MM.1S (cell line): ENCODE results near the gene CFAP91.

Experiments used
- DNase-seq: peaks from one replicate; pipeline ENCODE4 v3.0.0-alpha.2; 2015
- H2AFZ ChIP-seq: fragments of 300-600 bp; sonication (generic); 2 replicates; pipeline ENCODE4 v1.6.0; 2016; ENCODE audit warnings: antibody characterized with exemption, low read length
- H3F3A ChIP-seq: fragments of 300-600 bp; sonication (generic); 2 replicates; pipeline ENCODE4 v1.6.1; 2016; ENCODE audit warnings: mild to moderate bottlenecking, antibody characterized with exemption, low read length, moderate library complexity, mixed read lengths; ENCODE audit not compliant: insufficient read depth
- H3K27ac ChIP-seq: fragments of 300-600 bp; sonication (generic); 2 replicates; pipeline ENCODE4 v1.5.1; 2016; ENCODE audit warnings: mild to moderate bottlenecking, low read length
- H3K27me3 ChIP-seq: fragments of 300-600 bp; sonication (generic); replicated peaks from 2 replicates; pipeline ENCODE4 v1.6.0; 2016; ENCODE audit warnings: low read length; ENCODE audit not compliant: insufficient read depth
- H3K36me3 ChIP-seq: fragments of 300-600 bp; sonication (generic); replicated peaks from 2 replicates; pipeline ENCODE4 v1.6.1; 2016; ENCODE audit warnings: mild to moderate bottlenecking, low read length, mixed read lengths; ENCODE audit not compliant: insufficient read depth
- H3K4me1 ChIP-seq: fragments of 300-600 bp; sonication (generic); 2 replicates; pipeline ENCODE4 v1.6.1; 2016; ENCODE audit warnings: low read length, mixed read lengths
- H3K4me2 ChIP-seq: fragments of 300-600 bp; sonication (generic); 2 replicates; pipeline ENCODE4 v1.6.0; 2016; ENCODE audit warnings: low read depth, low read length
- H3K4me3 ChIP-seq: fragments of 300-600 bp; sonication (generic); 2 replicates; pipeline ENCODE4 v1.5.1; 2016; ENCODE audit warnings: low read length, mixed read lengths
- H3K79me2 ChIP-seq: fragments of 300-600 bp; sonication (generic); 2 replicates; pipeline ENCODE4 v1.6.1; 2016; ENCODE audit warnings: mixed run types, low read length, mixed read lengths
- H3K9ac ChIP-seq: fragments of 300-600 bp; sonication (generic); 2 replicates; pipeline ENCODE4 v1.6.1; 2016; ENCODE audit warnings: low read length, mixed read lengths
- H3K9me2 ChIP-seq: fragments of 300-600 bp; sonication (generic); replicated peaks from 2 replicates; pipeline ENCODE4 v1.6.1; 2016; ENCODE audit warnings: mild to moderate bottlenecking, low read length, mixed read lengths; ENCODE audit not compliant: insufficient read depth
- H3K9me3 ChIP-seq: fragments of 300-600 bp; sonication (generic); replicated peaks from 2 replicates; pipeline ENCODE4 v1.6.1; 2016; ENCODE audit warnings: mild to moderate bottlenecking, low read length, mixed read lengths; ENCODE audit not compliant: insufficient read depth
- H4K20me1 ChIP-seq: fragments of 300-600 bp; sonication (generic); 2 replicates; pipeline ENCODE4 v1.6.1; 2016; ENCODE audit warnings: mild to moderate bottlenecking, low read length, moderate library complexity, mixed read lengths; ENCODE audit not compliant: insufficient read depth
- CTCF ChIP-seq: fragments of 300-600 bp; sonication (generic); IDR thresholded peaks from 2 replicates; pipeline ENCODE4 v1.5.1; 2016; ENCODE audit warnings: antibody characterized with exemption, low read length, mixed read lengths
- EZH2 ChIP-seq: fragments of 300-600 bp; sonication (generic); optimal IDR thresholded peaks from 2 replicates; pipeline ENCODE3; 2017; ENCODE audit warnings: low read depth, mild to moderate bottlenecking, antibody characterized with exemption, low read length, mixed read lengths
- EZH2phosphoT487 ChIP-seq: fragments of 300-600 bp; sonication (generic); IDR thresholded peaks from 2 replicates; pipeline ENCODE4 v1.6.1; 2018; ENCODE audit warnings: antibody characterized with exemption, low read length

CFAP91 gene

DNA sequence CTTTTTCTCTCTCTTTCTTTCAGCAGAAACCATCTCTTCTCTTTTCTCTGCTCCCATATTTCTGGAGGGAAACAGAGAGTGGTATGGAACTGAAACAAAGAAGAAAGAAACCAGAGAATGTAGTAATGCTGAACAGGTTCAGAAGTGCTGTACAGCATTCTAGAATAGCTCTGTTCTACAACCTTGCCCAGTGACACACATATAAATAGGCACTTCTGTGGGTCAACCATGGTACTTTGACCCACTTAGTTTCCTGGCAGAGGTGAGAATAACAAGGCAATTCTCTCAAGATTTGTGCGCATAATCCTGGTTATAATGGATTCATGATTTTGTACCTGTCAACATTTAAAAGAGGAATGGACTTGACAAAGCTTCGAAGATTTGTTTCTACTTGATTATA is 12.3 kb downstream of the CFAP91 start:
- no peaks in the 10 kb centered on the region for H4K20me1 ChIP-seq
- H3K27me3 ChIP-seq, result no peaks in the 10 kb centered on the region
- DNase-seq, result no peak
- H3K4me2 ChIP-seq, result no peak overlapping the region
- H3K4me3 ChIP-seq, result no peak overlapping the region
- H2AFZ ChIP-seq, result no peak overlapping the region
- no peak overlapping the region for H3K27ac ChIP-seq
- no peaks in the 10 kb centered on the region for H3K4me1 ChIP-seq
- no peak overlapping the region for H3K9ac ChIP-seq
- TF ChIP-seq CTCF (no peak), EZH2 (no peak), EZH2phosphoT487 (no peak)
- no peaks in the 10 kb centered on the region for H3K9me3 ChIP-seq
- no peaks in the 10 kb centered on the region for H3K9me2 ChIP-seq
- no peaks in the 10 kb centered on the region for H3K36me3 ChIP-seq
- H3K79me2 ChIP-seq, result no peaks in the 10 kb centered on the region
- H3F3A ChIP-seq, result no peaks in the 10 kb centered on the region

DNA sequence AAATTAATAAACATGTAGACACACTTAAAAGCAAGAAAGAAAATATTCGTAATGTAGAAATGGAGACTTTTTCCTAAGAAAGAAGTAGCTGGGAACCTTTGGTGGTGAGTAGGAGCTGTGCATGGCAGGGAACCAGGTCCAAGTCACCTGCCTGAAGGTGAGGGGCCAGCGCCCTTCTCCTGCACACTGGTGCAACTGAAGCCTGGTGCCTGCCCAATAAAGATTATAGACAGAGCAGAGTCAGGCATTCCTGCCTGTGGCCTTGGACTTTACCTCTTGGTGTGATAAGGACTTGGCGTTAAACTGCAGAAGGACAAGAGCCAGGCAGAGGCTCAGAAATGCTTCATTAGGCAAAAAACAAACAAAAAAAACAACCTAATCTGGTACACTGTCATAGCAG is 14.2 kb downstream of the CFAP91 start:
- H3K4me3 ChIP-seq, result no peak overlapping the region
- H3K36me3 ChIP-seq, result no peaks in the 10 kb centered on the region
- H3K9me3 ChIP-seq, result no peaks in the 10 kb centered on the region
- H3K9ac ChIP-seq, result no peak overlapping the region
- TF ChIP-seq EZH2, result no peak
- no peak for TF ChIP-seq CTCF
- no peak for TF ChIP-seq EZH2phosphoT487
- no peaks in the 10 kb centered on the region for H4K20me1 ChIP-seq
- no peaks in the 10 kb centered on the region for H3F3A ChIP-seq
- H2AFZ ChIP-seq, result no peak overlapping the region
- H3K27me3 ChIP-seq, result no peaks in the 10 kb centered on the region
- H3K4me2 ChIP-seq, result no peak overlapping the region
- H3K79me2 ChIP-seq, result no peaks in the 10 kb centered on the region
- DNase-seq, result no peak
- H3K4me1 ChIP-seq, result no peaks in the 10 kb centered on the region
- no peak overlapping the region for H3K27ac ChIP-seq
- no peaks in the 10 kb centered on the region for H3K9me2 ChIP-seq

DNA sequence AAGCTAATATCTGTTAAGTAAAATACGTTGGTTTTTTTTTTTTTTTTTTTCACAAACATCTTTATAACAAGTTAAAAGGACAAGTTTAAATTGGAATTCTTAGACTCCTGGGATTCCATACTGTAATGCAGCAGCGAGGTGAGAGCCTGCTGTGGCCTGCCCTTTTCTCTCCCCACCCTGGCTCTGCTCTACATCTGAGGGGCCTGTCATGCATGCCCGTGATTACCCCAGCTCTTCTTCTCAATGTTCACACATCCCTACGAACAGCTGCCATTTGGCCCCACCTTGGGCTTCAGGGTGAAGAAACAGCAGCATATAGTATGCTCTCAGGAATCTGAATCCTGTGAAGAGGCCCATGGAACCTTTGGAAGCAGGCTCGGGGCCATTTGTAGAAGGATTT is 14.7 kb downstream of the CFAP91 start:
- no peaks in the 10 kb centered on the region for H3F3A ChIP-seq
- no peaks in the 10 kb centered on the region for H3K9me3 ChIP-seq
- H3K79me2 ChIP-seq, result no peaks in the 10 kb centered on the region
- H4K20me1 ChIP-seq, result no peaks in the 10 kb centered on the region
- TF ChIP-seq CTCF, result no peak
- no peak overlapping the region for H3K4me2 ChIP-seq
- H3K9me2 ChIP-seq, result no peaks in the 10 kb centered on the region
- no peak overlapping the region for H3K4me3 ChIP-seq
- no peak overlapping the region for H3K27ac ChIP-seq
- H3K27me3 ChIP-seq, result no peaks in the 10 kb centered on the region
- no peaks in the 10 kb centered on the region for H3K4me1 ChIP-seq
- H3K9ac ChIP-seq, result no peak overlapping the region
- DNase-seq, result no peak
- no peaks in the 10 kb centered on the region for H3K36me3 ChIP-seq
- no peak overlapping the region for H2AFZ ChIP-seq

DNA sequence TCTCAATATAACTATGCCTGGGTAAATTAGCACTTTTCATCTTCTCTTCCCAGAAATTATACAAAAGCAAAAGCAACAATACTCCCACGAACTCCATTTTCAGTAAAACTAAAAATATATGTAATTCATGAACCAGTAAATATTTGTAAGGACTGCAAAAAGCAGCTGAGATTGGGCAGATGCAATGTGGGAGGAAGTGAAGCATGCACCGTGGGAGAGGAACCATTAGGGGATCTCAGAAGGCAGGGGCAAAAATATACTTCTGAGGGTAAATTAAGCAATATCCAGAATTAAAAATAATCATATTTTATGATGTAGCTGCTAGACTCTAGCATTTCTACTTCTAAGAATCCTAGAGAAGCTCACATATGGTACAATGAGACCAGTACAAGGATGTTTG is 20.2 kb downstream of the CFAP91 start:
- TF ChIP-seq EZH2phosphoT487, result no peak
- Histone ChIP-seq H3K27me3 (no peaks in the 10 kb centered on the region), H3K9me2 (no peaks in the 10 kb centered on the region), H2AFZ (no peak overlapping the region), H3K27ac (no peak overlapping the region), H3K79me2 (no peaks in the 10 kb centered on the region), H3K4me2 (no peak overlapping the region), H3K9me3 (no peaks in the 10 kb centered on the region), H4K20me1 (no peaks in the 10 kb centered on the region), H3K9ac (no peak overlapping the region), H3K36me3 (no peaks in the 10 kb centered on the region), H3K4me1 (no peaks in the 10 kb centered on the region), H3F3A (no peaks in the 10 kb centered on the region), H3K4me3 (no peak overlapping the region)
- no peak for DNase-seq
